ENCODE results near the gene IFNK.

DNA sequence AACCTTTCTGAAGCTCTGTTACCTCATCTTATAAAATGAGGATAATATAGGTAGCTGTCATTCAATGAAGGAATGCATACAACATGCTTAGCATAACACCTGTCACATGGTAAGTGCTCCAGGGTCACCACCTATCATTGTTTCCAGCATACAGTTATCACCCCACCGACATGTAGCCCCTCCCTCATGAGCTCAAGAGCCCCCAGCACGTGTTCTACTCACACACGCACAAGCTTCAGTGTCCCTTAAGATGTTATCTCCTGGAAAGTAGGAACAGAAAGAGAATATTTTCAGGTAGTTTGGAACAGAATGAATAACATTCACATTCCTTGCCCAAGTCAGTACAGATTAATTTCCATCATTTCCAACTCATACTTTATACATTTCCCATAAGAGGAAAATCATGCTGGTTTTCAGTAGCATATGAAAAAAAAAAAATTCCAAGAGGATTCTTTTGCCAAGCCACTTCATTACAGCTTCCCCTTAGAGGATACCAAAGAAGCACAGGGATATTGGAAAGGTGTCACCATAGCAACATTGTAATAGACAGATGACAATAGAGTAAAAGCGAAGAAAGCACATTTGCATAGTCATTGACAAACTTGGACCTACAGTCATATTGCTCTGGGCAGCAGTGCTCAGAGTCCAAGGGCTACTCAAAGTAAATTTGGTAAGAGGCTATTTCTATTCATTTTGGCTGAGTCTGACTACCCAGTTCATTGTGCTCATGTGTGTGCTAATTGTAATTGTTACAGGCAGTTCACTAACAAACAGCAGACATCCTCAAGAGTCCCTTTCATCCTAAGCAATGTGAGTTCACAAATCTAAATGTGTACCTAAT, 7.0 kb downstream of the IFNK start:
- TF ChIP-seq, protein P1, sequence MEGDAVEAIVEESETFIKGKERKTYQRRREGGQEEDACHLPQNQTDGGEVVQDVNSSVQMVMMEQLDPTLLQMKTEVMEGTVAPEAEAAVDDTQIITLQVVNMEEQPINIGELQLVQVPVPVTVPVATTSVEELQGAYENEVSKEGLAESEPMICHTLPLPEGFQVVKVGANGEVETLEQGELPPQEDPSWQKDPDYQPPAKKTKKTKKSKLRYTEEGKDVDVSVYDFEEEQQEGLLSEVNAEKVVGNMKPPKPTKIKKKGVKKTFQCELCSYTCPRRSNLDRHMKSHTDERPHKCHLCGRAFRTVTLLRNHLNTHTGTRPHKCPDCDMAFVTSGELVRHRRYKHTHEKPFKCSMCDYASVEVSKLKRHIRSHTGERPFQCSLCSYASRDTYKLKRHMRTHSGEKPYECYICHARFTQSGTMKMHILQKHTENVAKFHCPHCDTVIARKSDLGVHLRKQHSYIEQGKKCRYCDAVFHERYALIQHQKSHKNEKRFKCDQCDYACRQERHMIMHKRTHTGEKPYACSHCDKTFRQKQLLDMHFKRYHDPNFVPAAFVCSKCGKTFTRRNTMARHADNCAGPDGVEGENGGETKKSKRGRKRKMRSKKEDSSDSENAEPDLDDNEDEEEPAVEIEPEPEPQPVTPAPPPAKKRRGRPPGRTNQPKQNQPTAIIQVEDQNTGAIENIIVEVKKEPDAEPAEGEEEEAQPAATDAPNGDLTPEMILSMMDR (optimal IDR thresholded peaks at IDR 0.05 in 1 of 3, IDR thresholded peaks at IDR 0.05 in 1 of 3, conservative IDR thresholded peaks at IDR 0.05 in 1 of 3; ENCODE audit: extremely low read depth in 1 of 3, insufficient read depth in 2 of 3, low read length in 3 of 3): no peak
- TF ChIP-seq EZH2 (IDR thresholded peaks at IDR 0.05; ENCODE audit: low read length): no peak
